H1 (cell line): ENCODE data around the gene PIEZO1. TPM values are rescaled to one million over a fixed set of nuclear protein-coding genes. Genes with fewer than 3 reads are reported as not detected.
A peak's percentile ranks its signal among the peaks of the same experiment; 100 is the strongest.

Experiments
- CTCF ChIA-PET: fragments of 300-600 bp; sonication (Branson Sonifier 250); formaldehyde crosslinking; loops from one replicate; lab custom pipeline; 2021; ENCODE audit not compliant: partially characterized antibody; lab: Charles Lee
- POLR2A ChIA-PET: fragments of 300-600 bp; sonication (Branson Sonifier 250); formaldehyde crosslinking; loops from one replicate; lab custom pipeline; 2021; ENCODE audit warnings: inconsistent platforms; ENCODE audit not compliant: partially characterized antibody; lab: Charles Lee
- DNase-seq, 2 experiments: peaks; one replicate each; pipeline versions ENCODE4 v3.0.0 to v3.0.0-alpha.2; 2010 to 2022; ENCODE audit warnings: low spot score in 2 of 2, low read depth in 1 of 2, mixed read lengths in 1 of 2
- FAIRE-seq: peaks from 2 replicates; lab custom pipeline; 2011; peaks lifted over from hg19 to GRCh38; lab: Jason Lieb, UNC
- H2AFZ ChIP-seq: 2 replicates; pipeline ENCODE4 v1.8.1; 2012; ENCODE audit warnings: low read length, inconsistent platforms
- H2AK5ac ChIP-seq: 2 replicates; pipeline ENCODE4 v1.6.1; 2013; ENCODE audit warnings: low read depth, low read length
- H2BK120ac ChIP-seq: replicated peaks from 2 replicates; pipeline ENCODE3; 2013; ENCODE audit warnings: low read depth, low read length, inconsistent platforms
- H2BK12ac ChIP-seq: 2 replicates; pipeline ENCODE4 v1.6.1; 2013; ENCODE audit warnings: low read depth, low read length
- H2BK15ac ChIP-seq: 2 replicates; pipeline ENCODE4 v1.6.1; 2013; ENCODE audit warnings: low read length
- H2BK20ac ChIP-seq: 2 replicates; pipeline ENCODE4 v1.6.1; 2013; ENCODE audit warnings: low read length
- H2BK5ac ChIP-seq: 2 replicates; pipeline ENCODE4 v1.6.1; 2013; ENCODE audit warnings: low read depth, low read length
- H3K14ac ChIP-seq: 2 replicates; pipeline ENCODE4 v1.6.1; 2013; ENCODE audit warnings: inconsistent platforms; ENCODE audit not compliant: insufficient read length
- H3K18ac ChIP-seq: 2 replicates; pipeline ENCODE4 v1.6.1; 2013; ENCODE audit warnings: low read length; ENCODE audit errors: extremely low read depth
- H3K23ac ChIP-seq: 2 replicates; pipeline ENCODE4 v1.6.1; 2013; ENCODE audit warnings: inconsistent platforms; ENCODE audit not compliant: insufficient read length
- H3K23me2 ChIP-seq: 2 replicates; pipeline ENCODE4 v1.6.1; 2013; ENCODE audit warnings: low read depth, low read length
- H3K27ac ChIP-seq: 2 replicates; pipeline ENCODE4 v1.6.1; 2011; ENCODE audit warnings: low read depth, low read length, inconsistent platforms
- H3K27me3 ChIP-seq, 4 experiments: replicated peaks in 1 of 4; 1 replicate in 1 of 4; 2 replicates in 3 of 4; pipeline versions ENCODE4 v1.6.1 to v1.8.1; 2011 to 2013; ENCODE audit warnings: low read length in 3 of 4, mild to moderate bottlenecking in 3 of 4, inconsistent platforms in 2 of 4, mixed read lengths in 2 of 4, moderate library complexity in 1 of 4; ENCODE audit not compliant: control insufficient read depth in 3 of 4, insufficient read depth in 3 of 4; ENCODE audit errors: extremely low read depth in 1 of 4
- H3K36me3 ChIP-seq, 4 experiments: 2 replicates each; pipeline versions ENCODE4 v1.6.1 to v1.8.1; 2011 to 2013; ENCODE audit warnings: mild to moderate bottlenecking in 4 of 4, low read length in 3 of 4, moderate library complexity in 2 of 4, control low read depth in 1 of 4, inconsistent platforms in 1 of 4; ENCODE audit not compliant: insufficient read depth in 4 of 4, control insufficient read depth in 2 of 4
- H3K4ac ChIP-seq: replicated peaks from 2 replicates; pipeline ENCODE3; 2013; ENCODE audit warnings: low read length, low read depth, mixed read lengths, inconsistent platforms; ENCODE audit not compliant: insufficient read length
- H3K4me1 ChIP-seq, 4 experiments: replicated peaks in 1 of 4; 1 replicate in 1 of 4; 2 replicates in 3 of 4; pipeline versions ENCODE4 v1.6.1 to v1.8.1; 2011 to 2013; ENCODE audit warnings: low read length in 3 of 4, inconsistent platforms in 2 of 4, mixed read lengths in 1 of 4; ENCODE audit not compliant: insufficient read depth in 4 of 4, control insufficient read depth in 3 of 4
- H3K4me2 ChIP-seq, 2 experiments: 2 replicates each; pipeline versions ENCODE4 v1.6.1 to v1.8.1; 2011 to 2013; ENCODE audit warnings: low read depth in 2 of 2, low read length in 2 of 2, control low read depth in 1 of 2, inconsistent platforms in 1 of 2, mild to moderate bottlenecking in 1 of 2; ENCODE audit not compliant: insufficient read depth in 1 of 2
- H3K4me3 ChIP-seq, 4 experiments: fragments of 200-600, 300-600 bp in 1 of 4; sonication (generic), shearing (Covaris generic), sonication (Bioruptor Twin) in 1 of 4; 2 replicates each; pipeline versions ENCODE4 v1.5.1 to v1.8.1; 2011 to 2016; ENCODE audit warnings: low read length in 4 of 4, low read depth in 3 of 4, control low read depth in 2 of 4, inconsistent platforms in 2 of 4, mild to moderate bottlenecking in 2 of 4, mixed read lengths in 1 of 4, moderate library complexity in 1 of 4; ENCODE audit not compliant: insufficient read depth in 2 of 4; ENCODE audit errors: extremely low read depth in 1 of 4
- H3K56ac ChIP-seq: replicated peaks from 2 replicates; pipeline ENCODE3; 2013; ENCODE audit warnings: low read depth, mild to moderate bottlenecking, mixed read lengths, low read length, inconsistent platforms; ENCODE audit not compliant: insufficient read length
- H3K79me1 ChIP-seq: 2 replicates; pipeline ENCODE4 v1.6.1; 2013; ENCODE audit warnings: low read depth, low read length, control low read depth
- H3K79me2 ChIP-seq, 2 experiments: 2 replicates each; pipeline versions ENCODE4 v1.6.1 to v1.8.1; 2012 to 2013; ENCODE audit warnings: low read length in 2 of 2, mild to moderate bottlenecking in 2 of 2, inconsistent platforms in 1 of 2; ENCODE audit not compliant: insufficient read depth in 2 of 2, control insufficient read depth in 1 of 2
- H3K9ac ChIP-seq, 4 experiments: replicated peaks in 1 of 4; 1 replicate in 1 of 4; 2 replicates in 3 of 4; pipeline versions ENCODE4 v1.6.1 to v1.8.1; 2011 to 2013; ENCODE audit warnings: low read depth in 3 of 4, low read length in 3 of 4, control low read depth in 2 of 4, mild to moderate bottlenecking in 2 of 4, moderate library complexity in 2 of 4, inconsistent platforms in 1 of 4; ENCODE audit errors: extremely low read depth in 1 of 4
- H3K9me3 ChIP-seq, 2 experiments: 2 replicates each; pipeline versions ENCODE4 v1.6.1 to v1.8.1; 2012 to 2013; ENCODE audit warnings: mild to moderate bottlenecking in 2 of 2, moderate library complexity in 2 of 2, control low read depth in 1 of 2, inconsistent platforms in 1 of 2, low read depth in 1 of 2, low read length in 1 of 2, mixed read lengths in 1 of 2; ENCODE audit not compliant: insufficient read depth in 2 of 2
- H4K20me1 ChIP-seq, 2 experiments: replicated peaks in 1 of 2; 2 replicates each; pipeline versions ENCODE3 to v1.8.1; 2011 to 2013; ENCODE audit warnings: inconsistent platforms in 2 of 2, low read length in 2 of 2, mild to moderate bottlenecking in 1 of 2; ENCODE audit not compliant: insufficient read depth in 2 of 2, control insufficient read depth in 1 of 2
- H4K5ac ChIP-seq: 2 replicates; pipeline ENCODE4 v1.6.1; 2013; ENCODE audit warnings: low read length, low read depth, mixed read lengths, inconsistent platforms; ENCODE audit not compliant: insufficient read length
- H4K8ac ChIP-seq: 2 replicates; pipeline ENCODE4 v1.8.0; 2013; ENCODE audit warnings: mild to moderate bottlenecking, moderate library complexity, low read length, inconsistent platforms; ENCODE audit not compliant: insufficient read depth; ENCODE audit errors: extremely low read depth
- H4K91ac ChIP-seq: replicated peaks from 2 replicates; pipeline ENCODE3; 2013; ENCODE audit warnings: low read length, mixed read lengths, inconsistent platforms; ENCODE audit not compliant: insufficient read length
- GABPA ChIP-seq: IDR thresholded peaks from 2 replicates; pipeline ENCODE4 v1.6.1; 2011; ENCODE audit warnings: mild to moderate bottlenecking, low read length, moderate library complexity, borderline replicate concordance; ENCODE audit not compliant: insufficient read depth
- SP2 ChIP-seq: IDR thresholded peaks from 2 replicates; pipeline ENCODE4 v1.6.1; 2012; ENCODE audit warnings: mild to moderate bottlenecking, low read length, inconsistent platforms
- TEAD4 ChIP-seq: IDR thresholded peaks from 2 replicates; pipeline ENCODE4 v1.6.1; 2012; ENCODE audit warnings: low read depth, low read length, inconsistent platforms, mixed read lengths
- WGBS, 2 experiments: shearing (Covaris generic) in 1 of 2; methylation state at CpG; one replicate each; pipeline versions ENCODE4 v1.1.6 to v1.1.7; 2013 to 2015; ENCODE audit warnings: low lambda C conversion rate in 2 of 2, mixed read lengths in 2 of 2, inconsistent platforms in 1 of 2, low coverage in 1 of 2, missing lambda C conversion rate in 1 of 2; ENCODE audit not compliant: insufficient replicate concordance in 2 of 2, insufficient coverage in 1 of 2, insufficient read length in 1 of 2; ENCODE audit errors: extremely low coverage in 1 of 2, missing lambda C conversion rate in 1 of 2; 5-methylcytosine and 5-hydroxymethylcytosine counted together
- polyA plus RNA-seq, 7 experiments: library from polyadenylated mRNA; depleted of rRNA in 3 of 7; stranded (reverse) in 5 of 7; unstranded in 2 of 7; fragments of >200 nt in 5 of 7; fragments of 200-250 nt in 2 of 7; gene quantifications; 1 replicate in 5 of 7; 2 replicates in 1 of 7; 4 replicates in 1 of 7; pipeline versions ENCODE4 v1.2.1 to v1.2.3, GENCODE V29; 2011 to 2013; ENCODE audit warnings: missing spikeins in 2 of 7, mixed read lengths in 2 of 7
- total RNA-seq: library from RNA; stranded (reverse); fragmentation: NEBNext Ultra II Directional; extraction: Animal tissue kit (Norgen Biotek cat#: 25700); gene quantifications from 2 replicates; pipeline ENCODE4 v1.2.1, GENCODE V29; 2021
- TF ChIP-seq, protein P1 (sequence below), 3 experiments: IDR thresholded peaks; 1 replicate in 2 of 3; 2 replicates in 1 of 3; pipeline versions ENCODE4 v1.5.1 to v1.6.1; 2011; ENCODE audit warnings: low read length in 3 of 3, mild to moderate bottlenecking in 3 of 3, inconsistent platforms in 2 of 3, low read depth in 1 of 3, moderate library complexity in 1 of 3; ENCODE audit not compliant: insufficient read depth in 1 of 3; ENCODE audit errors: control extremely low read depth in 1 of 3

PIEZO1 gene
- total and polyA plus RNA-seq, 2 of the 8 experiments (the other 6 are each of a cell fraction or from before 2014, with no cell fraction given) = 42.3 to 67.5 TPM

DNA sequence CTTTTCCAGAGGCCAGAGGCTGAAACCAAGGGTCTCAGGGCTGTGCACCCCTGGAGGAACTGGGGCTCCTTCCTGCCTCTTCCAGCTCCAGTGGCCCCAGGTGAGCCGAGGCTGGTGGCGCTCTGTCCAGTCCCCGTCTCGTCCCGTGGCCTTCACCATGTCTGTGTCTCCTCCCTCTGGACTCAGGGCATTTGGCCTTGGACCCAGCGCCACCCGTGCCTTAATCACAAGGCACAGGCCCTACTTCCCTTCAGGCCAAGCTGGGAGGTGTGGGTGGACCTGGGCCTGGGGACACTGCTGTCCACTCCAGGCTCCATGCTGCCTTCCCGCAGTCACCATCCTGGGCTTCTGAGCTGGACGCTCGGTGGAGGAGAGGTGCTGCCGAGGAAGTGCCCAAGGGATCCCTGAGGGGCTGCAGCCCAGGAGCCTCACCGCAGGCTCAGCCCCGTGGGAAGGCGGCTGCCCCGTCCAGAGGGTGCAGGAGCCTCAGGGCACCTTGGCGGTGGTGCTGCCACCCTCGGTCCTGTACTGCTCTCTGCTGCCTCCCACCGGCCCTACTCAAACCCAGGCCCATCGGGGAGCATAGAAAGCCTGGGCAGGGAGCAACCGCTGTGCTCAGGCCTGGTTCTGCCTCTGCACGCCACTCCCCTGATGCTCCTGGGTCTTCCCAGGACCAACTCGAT lies 36.3 kb upstream of the PIEZO1 start:
- no peak overlapping the region for H4K91ac ChIP-seq
- WGBS, 2 experiments = 87% methylated on average over 14 of the region's 22 CpGs; no CpG with 5 or more reads in 1 of the 2 experiments
- no peak overlapping the region for H3K18ac ChIP-seq
- no peaks in the 10 kb centered on the region for H3K27me3 ChIP-seq
- no peak overlapping the region for H3K56ac ChIP-seq
- H3K4me2 ChIP-seq = no peak overlapping the region
- H3K4me3 ChIP-seq = no peak overlapping the region
- H3K23ac ChIP-seq = no peak overlapping the region
- no peak overlapping the region for H3K9ac ChIP-seq
- no peak overlapping the region for H2BK20ac ChIP-seq
- H3K27ac ChIP-seq = no peak overlapping the region
- no peak overlapping the region for H3K14ac ChIP-seq
- no peak overlapping the region for H2BK15ac ChIP-seq
- no peak overlapping the region for H2BK12ac ChIP-seq
- H4K20me1 ChIP-seq = peaks cover 0 to 5% of the 10 kb centered on the region in 2 experiments
- H3K4ac ChIP-seq = no peak overlapping the region
- no peaks in the 10 kb centered on the region for H3K36me3 ChIP-seq
- H4K8ac ChIP-seq = peak overlapping the region; percentile 51; the same call in 1 of the 2 replicates
- no peaks in the 10 kb centered on the region for H3K79me1 ChIP-seq
- H4K5ac ChIP-seq = no peak overlapping the region
- ChIA-PET POLR2A (interaction anchor here (1.2 to 9.0 kb wide), 2 partner anchors 12 to 16 kb away, joined by 4 to 77 read pairs; partner anchors contain the start of gene APRT), CTCF (interaction anchor here (1.4 to 3.0 kb wide), 5 partner anchors 10 to 346 kb away, joined by 3 to 16 read pairs (median 6); partner anchors contain the start of gene APRT)
- no peak overlapping the region for H2AFZ ChIP-seq
- no peak for TF ChIP-seq TEAD4
- TF ChIP-seq, protein P1, sequence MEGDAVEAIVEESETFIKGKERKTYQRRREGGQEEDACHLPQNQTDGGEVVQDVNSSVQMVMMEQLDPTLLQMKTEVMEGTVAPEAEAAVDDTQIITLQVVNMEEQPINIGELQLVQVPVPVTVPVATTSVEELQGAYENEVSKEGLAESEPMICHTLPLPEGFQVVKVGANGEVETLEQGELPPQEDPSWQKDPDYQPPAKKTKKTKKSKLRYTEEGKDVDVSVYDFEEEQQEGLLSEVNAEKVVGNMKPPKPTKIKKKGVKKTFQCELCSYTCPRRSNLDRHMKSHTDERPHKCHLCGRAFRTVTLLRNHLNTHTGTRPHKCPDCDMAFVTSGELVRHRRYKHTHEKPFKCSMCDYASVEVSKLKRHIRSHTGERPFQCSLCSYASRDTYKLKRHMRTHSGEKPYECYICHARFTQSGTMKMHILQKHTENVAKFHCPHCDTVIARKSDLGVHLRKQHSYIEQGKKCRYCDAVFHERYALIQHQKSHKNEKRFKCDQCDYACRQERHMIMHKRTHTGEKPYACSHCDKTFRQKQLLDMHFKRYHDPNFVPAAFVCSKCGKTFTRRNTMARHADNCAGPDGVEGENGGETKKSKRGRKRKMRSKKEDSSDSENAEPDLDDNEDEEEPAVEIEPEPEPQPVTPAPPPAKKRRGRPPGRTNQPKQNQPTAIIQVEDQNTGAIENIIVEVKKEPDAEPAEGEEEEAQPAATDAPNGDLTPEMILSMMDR (IDR thresholded peaks at IDR 0.05; ENCODE audit: control extremely low read depth in 1 of 3, insufficient read depth in 1 of 3, low read depth in 1 of 3, low read length in 3 of 3) = peak in 2 of 3 experiments; percentile 11 to 21; a peak in 2 of 4 replicates
- TF ChIP-seq SP2 = no peak
- no peak for TF ChIP-seq GABPA
- H2AK5ac ChIP-seq = no peak overlapping the region
- H2BK120ac ChIP-seq = no peak overlapping the region
- H3K4me1 ChIP-seq = no peaks in the 10 kb centered on the region
- H3K9me3 ChIP-seq = no peaks in the 10 kb centered on the region
- H3K23me2 ChIP-seq = no peaks in the 10 kb centered on the region
- no peaks in the 10 kb centered on the region for H3K79me2 ChIP-seq
- no peak for DNase-seq
- H2BK5ac ChIP-seq = no peak overlapping the region
- FAIRE-seq = no peak
